Ishikawa (cell line): ENCODE data around the gene IKZF1.

Source experiments
- EGR1 ChIP-seq: IDR thresholded peaks from 2 replicates; pipeline ENCODE4 v1.6.1; 2012
- RAD21 ChIP-seq: IDR thresholded peaks from 2 replicates; pipeline ENCODE4 v1.6.1; 2012; ENCODE audit warnings: low read depth
- TAF1 ChIP-seq: IDR thresholded peaks from 2 replicates; pipeline ENCODE4 v1.6.1; 2012; ENCODE audit warnings: low read depth, mild to moderate bottlenecking
- TF ChIP-seq, protein P1 (sequence below): IDR thresholded peaks from 2 replicates; pipeline ENCODE4 v1.6.1; 2012
- TF ChIP-seq, protein P2 (sequence below): IDR thresholded peaks from 2 replicates; pipeline ENCODE4 v1.6.1; 2012

DNA sequence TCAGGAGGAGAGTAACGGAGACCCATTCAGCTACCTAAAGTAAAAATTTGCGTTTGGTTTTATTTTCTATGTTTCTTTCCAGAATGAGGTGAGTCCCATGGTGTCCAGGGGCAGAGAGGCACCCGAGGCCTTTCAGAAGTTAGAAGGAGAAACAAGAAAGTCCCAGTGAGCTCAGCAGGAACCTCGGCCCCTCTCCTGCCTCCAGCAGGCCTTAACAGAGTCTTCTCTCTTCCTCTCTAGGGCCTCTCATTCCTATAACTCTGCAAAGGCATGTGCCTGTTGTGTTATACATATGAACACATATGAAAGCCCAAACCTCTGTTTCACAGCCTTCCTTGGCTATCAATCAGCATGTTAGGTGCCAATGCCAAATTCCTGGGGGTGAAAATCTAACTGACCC is 20.8 kb upstream of the IKZF1 start:
- TF ChIP-seq, protein P1, sequence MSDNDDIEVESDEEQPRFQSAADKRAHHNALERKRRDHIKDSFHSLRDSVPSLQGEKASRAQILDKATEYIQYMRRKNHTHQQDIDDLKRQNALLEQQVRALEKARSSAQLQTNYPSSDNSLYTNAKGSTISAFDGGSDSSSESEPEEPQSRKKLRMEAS = no peak
- TF ChIP-seq TAF1 (no peak), EGR1 (no peak), RAD21 (no peak)
- TF ChIP-seq, protein P2, sequence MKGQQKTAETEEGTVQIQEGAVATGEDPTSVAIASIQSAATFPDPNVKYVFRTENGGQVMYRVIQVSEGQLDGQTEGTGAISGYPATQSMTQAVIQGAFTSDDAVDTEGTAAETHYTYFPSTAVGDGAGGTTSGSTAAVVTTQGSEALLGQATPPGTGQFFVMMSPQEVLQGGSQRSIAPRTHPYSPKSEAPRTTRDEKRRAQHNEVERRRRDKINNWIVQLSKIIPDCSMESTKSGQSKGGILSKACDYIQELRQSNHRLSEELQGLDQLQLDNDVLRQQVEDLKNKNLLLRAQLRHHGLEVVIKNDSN = no peak
